Measurements from ENCODE around the gene MYO1B.

MYO1B gene

DNA sequence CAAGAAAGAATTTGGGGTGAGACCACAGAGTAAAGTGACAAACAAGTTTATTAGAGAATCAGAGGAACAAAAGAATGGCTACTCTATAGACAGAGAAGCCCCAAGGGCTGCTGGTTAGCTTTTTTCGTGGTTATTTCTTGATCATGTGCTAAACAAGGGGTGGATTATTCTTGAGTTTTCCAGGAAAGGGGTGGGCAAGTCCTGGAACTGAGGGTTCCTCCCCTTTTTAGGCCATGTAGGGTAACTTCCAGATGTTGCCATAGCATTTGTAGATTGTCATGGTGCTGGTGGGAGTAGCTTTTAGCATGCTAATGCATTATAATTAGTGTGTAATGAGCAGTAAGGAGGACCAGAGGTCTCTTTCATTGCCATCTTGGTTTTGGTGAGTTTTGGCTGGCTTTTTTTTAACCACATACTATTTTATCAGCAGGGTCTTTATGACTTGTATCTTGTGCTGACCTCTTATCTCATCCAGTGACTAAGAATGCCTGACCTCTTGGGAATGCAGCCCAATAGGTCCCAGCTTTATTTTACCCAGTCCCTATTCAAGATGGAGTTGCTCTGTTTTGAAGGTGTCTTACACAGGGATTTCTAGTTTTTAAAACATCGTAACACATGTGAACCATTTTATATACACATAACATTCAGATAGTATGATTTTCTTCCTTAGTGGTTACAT, 77.8 kb downstream of the MYO1B start:
- DNase-seq (ENCODE audit: low spot score): no peak

GRCh38 chr2:191325651-191326365, 80.6 kb downstream of the MYO1B start:
- DNase-seq (ENCODE audit: low spot score): no peak

DNA sequence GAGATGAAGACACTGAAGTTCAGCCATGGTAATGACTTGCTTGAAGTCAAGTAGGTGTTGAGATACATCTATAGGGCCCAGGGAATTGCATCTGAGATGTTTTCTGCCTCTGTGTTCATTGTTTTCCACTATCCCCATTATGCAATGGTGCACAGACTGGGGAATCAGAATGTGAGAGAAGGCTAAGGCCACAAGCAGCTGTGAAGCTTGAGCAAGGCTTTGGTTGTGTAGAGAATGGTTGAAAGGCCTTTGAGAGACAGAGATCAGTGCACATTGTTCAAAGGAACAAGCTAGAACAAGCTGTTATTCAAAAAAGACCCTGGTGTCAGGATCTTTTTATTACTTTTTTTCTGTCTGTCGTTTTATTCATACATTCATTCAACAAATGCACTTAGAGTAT, 82.3 kb downstream of the MYO1B start:
- no peak for DNase-seq (ENCODE audit: low spot score)

DNA sequence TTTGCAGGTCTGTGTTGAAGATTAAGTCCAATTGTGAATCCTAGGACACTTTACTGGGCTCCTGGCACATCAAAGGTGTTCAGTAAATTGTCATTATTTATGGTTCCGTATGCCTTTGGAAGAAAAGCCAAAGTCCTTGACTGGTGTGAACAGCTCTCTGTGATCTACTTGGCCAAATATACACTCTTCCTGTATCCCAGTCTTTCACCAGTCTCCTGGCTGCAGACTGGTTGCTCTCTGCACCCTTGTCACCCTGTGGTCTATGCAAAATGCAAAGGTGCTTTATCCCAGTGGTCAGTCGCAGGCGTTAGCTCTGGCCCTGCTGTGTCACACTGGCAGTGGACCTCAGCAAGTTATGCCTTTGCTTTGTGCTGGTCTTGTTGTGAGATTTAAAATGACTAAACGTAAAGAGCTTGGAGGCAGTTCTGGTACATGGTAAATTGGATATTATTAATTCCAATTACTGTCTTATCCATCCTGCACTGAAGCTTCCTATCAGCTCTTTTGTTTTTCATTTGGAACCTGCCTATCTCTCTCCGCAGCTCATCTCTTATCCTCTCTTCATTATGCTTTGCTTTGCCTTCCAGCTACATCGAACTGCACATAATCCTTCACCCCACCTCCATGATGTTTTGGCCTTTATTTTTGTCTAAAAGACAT, 83.1 kb downstream of the MYO1B start:
- DNase-seq (ENCODE audit: low spot score): no peak

DNA sequence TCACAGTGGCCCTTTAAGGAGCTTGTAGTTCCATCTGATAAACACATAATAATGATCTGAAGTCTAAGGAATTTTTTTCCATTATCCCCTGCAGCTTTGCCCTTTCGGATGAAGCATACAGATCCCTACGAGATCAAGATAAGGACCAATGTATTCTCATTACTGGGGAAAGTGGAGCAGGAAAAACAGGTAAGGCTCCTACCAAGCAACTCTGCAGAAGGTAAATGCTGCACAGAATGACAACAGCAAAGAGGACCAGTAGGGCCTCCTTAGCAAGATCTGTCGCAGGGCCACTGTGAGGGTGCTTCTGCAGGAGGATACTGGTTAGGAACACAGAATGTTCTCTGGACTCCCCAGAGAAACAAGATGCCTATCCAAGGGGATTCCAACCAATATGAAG, 84.6 kb downstream of the MYO1B start:
- DNase-seq (ENCODE audit: low spot score): no peak

GRCh38 chr2:191333911-191334357, 88.7 kb downstream of the MYO1B start:
- DNase-seq (ENCODE audit: low spot score): peak; percentile 87

DNA sequence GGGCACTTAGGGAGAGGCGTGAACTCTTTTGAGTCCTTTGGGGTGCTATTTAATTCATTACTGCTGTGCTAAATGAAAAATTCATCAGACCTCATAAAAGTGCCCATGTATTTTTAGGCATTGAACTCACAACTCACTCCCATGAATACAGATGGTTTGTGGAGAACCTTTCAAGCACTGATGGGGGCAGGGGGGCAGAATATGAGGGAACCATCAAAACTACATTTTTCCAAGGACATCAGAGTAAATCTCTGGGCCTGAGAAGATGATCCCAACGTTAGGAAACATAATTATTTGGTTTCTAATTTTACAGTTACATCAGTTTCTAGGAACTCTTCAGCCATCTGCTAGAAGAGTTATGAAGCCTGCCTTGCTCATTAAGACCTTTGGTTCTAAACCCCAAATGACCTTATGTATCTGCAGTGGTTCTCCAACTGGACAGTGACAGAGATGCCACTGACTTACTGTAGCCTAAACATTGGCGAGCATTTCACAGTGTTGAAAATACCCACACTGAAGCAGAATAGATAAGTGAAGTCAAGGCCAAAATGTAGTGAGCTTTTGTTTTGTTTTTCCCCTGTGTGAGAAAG, 90.8 kb downstream of the MYO1B start:
- no peak for DNase-seq (ENCODE audit: low spot score)

- no peak for DNase-seq (ENCODE audit: low spot score)
These were observed 96.2 kb downstream of the MYO1B start for GRCh38 chr2:191341436-191341835.

- DNase-seq (ENCODE audit: low spot score): no peak
These were observed 98.7 kb downstream of the MYO1B start for GRCh38 chr2:191343796-191344338.

- DNase-seq (ENCODE audit: low spot score): no peak
These were observed 100.6 kb downstream of the MYO1B start for GRCh38 chr2:191345788-191346187.

GRCh38 chr2:191347154-191347553, 102.0 kb downstream of the MYO1B start:
- no peak for DNase-seq (ENCODE audit: low spot score)

DNA sequence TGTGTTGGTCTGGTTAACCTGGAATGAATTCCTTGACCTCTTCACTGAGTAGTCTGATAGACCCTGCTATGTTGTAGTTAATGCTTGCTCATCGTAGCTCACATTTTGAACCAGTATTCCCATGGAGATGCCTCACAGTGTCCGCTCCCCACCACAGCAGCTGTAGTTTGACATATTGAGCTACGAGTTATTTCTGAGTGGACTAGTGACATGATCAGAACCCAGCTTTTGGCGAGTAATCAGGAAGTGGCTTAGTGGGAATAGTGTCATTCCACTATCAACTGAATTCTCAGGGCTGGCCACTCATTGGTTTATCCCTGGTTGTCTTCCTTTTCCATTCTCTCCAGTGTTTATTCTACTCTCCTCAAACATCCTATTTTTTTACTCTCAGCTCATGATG, 102.7 kb downstream of the MYO1B start:
- no peak for DNase-seq (ENCODE audit: low spot score)

GRCh38 chr2:191349990-191350389, 104.8 kb downstream of the MYO1B start:
- no peak for DNase-seq (ENCODE audit: low spot score)

- peak; percentile 43 for DNase-seq (ENCODE audit: low spot score)
These were observed 105.6 kb downstream of the MYO1B start for GRCh38 chr2:191350826-191351225.

DNA sequence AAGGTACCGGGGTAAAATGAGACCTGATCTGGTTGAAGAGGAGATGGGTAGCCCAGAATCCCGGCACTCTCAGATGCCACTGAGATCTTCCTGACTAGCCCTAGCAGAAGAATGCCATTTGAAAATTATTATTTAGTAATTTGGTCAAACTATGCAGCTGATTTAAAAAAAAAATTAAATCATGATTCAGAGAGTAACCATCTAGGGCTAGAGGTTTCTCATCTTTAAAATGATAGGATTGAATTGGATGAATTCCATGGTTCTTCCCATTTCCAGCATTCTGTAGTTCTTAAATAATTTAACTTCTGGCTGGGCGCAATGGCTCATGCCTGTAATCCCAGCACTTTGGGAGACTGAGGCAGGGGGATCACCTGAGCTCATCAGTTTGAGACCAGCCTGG, 106.1 kb downstream of the MYO1B start:
- DNase-seq (ENCODE audit: low spot score): peak; percentile 43

- no peak for DNase-seq (ENCODE audit: low spot score)
These were observed 106.7 kb downstream of the MYO1B start for GRCh38 chr2:191351921-191352320.

- DNase-seq (ENCODE audit: low spot score): peak; percentile 67
These were observed 107.3 kb downstream of the MYO1B start for GRCh38 chr2:191352536-191352935.

- no peak for DNase-seq (ENCODE audit: low spot score)
These were observed 110.1 kb downstream of the MYO1B start for GRCh38 chr2:191355170-191355758.

DNA sequence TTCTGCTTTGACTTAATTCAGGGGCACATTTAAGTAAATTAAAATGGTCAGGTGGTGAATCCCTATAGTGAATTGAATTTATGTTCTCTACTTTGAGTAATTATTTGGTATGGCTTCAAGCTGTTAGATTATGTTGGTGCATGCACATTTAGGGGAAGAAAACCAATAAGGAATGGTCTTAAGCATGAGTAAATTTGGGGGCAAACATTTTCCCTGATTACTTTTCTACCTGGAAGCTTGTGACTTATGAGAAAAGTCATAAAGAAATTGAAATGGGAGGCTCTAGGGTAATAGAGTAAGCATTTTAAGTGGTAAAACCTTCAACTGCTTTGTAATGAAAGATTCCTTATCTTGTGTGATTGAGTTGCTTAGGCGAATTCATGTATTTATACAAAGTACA, 112.5 kb downstream of the MYO1B start:
- DNase-seq (ENCODE audit: low spot score): no peak

- no peak for DNase-seq (ENCODE audit: low spot score)
These were observed 113.3 kb downstream of the MYO1B start for GRCh38 chr2:191358325-191359025.

DNA sequence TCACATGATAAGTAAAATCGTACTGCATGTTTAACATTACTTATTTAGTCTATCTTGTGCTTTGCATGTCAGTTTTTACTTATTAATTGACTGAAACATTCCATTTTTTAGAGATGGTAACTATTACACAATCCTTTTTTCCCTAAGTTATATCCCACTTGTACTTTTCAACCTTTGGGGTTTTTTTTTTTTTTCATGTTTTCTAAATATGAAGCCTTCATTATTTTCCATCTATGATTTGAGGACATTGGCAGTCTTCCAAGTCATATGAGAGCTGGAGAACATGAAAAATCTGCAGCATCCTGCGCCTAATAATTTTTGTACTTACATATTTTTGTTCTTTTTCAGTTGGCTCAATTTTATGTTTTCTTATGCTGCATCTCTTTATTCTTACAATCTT, 113.9 kb downstream of the MYO1B start:
- no peak for DNase-seq (ENCODE audit: low spot score)

DNA sequence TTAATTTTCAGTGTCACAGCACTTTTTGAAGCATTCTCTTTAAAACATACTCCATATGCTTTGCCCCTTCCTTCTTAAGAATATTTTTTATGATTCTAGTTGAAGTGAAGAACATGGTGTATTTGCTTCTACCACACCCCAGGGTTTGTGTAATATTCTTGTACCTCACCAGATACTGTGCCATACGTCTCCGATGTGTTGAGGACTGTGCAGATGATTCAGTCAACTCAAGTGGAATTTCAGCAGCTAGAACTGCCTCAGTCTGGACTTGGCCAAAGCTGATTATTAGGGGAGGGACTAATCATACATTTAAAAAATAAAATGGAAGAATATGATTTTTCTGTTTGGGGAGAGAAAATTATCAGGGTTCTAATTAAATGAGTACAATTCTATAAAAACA, 115.7 kb downstream of the MYO1B start:
- no peak for DNase-seq (ENCODE audit: low spot score)
